HFF-Myc (cell line): Measurements from ENCODE around the gene FOXP1.

ENCODE experiments used
- DNase-seq: peaks from one replicate; pipeline ENCODE4 v3.0.0-alpha.2; 2011; ENCODE audit warnings: low read depth; ENCODE audit errors: extremely low read depth
- H3K4me3 ChIP-seq: replicated peaks from 2 replicates; pipeline ENCODE4 v1.5.1; 2011; ENCODE audit warnings: low read depth, mild to moderate bottlenecking, control low read depth, low read length
- TF ChIP-seq, protein P1 (sequence below): IDR thresholded peaks from 2 replicates; pipeline ENCODE4 v1.5.1; 2012; ENCODE audit warnings: mild to moderate bottlenecking, low read depth, low read length, control low read depth; ENCODE audit errors: missing control alignments

Gene FOXP1

DNA sequence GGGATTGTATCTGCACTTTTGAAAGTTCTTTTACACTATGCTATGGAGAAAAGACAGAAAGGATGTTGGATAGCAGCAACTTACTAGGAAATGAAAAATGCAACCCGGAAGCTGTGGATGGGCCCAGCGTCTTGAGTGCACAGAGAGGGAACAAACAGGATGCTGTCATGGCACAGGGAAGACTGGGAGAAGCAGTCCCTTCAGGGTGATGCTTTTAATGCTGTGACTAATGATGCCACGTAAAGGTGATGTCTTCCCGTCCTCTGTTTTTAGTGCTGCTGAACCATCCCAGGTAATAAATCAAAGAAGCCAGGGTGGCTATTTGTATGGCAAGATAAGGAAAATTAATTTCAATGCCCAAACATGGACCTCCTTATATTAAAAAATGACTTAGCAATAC lies 437.6 kb downstream of the FOXP1 start:
- TF ChIP-seq, protein P1, sequence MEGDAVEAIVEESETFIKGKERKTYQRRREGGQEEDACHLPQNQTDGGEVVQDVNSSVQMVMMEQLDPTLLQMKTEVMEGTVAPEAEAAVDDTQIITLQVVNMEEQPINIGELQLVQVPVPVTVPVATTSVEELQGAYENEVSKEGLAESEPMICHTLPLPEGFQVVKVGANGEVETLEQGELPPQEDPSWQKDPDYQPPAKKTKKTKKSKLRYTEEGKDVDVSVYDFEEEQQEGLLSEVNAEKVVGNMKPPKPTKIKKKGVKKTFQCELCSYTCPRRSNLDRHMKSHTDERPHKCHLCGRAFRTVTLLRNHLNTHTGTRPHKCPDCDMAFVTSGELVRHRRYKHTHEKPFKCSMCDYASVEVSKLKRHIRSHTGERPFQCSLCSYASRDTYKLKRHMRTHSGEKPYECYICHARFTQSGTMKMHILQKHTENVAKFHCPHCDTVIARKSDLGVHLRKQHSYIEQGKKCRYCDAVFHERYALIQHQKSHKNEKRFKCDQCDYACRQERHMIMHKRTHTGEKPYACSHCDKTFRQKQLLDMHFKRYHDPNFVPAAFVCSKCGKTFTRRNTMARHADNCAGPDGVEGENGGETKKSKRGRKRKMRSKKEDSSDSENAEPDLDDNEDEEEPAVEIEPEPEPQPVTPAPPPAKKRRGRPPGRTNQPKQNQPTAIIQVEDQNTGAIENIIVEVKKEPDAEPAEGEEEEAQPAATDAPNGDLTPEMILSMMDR, result no peak
- DNase-seq, result no peak
- no peak overlapping the region for H3K4me3 ChIP-seq

DNA sequence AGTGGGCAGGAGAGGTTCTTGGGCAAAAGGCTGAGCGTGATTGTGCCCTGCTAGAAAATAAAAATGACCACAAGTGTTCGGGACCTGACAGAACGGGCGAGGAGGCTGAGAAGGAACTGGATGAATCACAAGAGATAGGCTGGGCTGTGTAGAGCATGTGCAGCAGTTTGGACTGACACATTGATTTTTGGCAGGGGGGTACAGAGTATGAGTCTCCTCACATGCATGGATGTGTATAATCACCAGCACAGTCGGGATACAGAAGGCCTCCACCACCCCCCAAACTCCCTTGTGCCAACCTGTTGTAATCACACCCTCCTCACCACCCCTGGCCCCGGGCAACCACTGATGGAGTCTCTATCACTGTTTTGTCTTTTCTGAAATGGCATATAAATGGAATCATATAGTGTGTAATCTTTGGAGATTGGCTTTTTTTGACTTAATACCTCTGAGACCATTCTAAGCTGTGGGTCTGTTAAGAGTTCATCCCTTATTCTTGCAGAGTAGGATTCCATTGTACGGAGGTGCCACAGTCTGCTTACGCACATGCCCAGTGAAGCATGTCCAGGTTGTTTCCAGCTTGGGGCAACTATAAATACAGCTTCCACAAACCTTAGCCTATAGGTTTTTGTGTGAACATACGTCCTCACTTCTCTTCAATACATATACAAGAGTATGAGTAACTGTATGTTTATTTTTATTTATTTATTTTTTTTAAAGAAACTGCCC lies 438.8 kb downstream of the FOXP1 start:
- TF ChIP-seq, protein P1, result no peak
- no peak for DNase-seq
- H3K4me3 ChIP-seq, result no peak overlapping the region

DNA sequence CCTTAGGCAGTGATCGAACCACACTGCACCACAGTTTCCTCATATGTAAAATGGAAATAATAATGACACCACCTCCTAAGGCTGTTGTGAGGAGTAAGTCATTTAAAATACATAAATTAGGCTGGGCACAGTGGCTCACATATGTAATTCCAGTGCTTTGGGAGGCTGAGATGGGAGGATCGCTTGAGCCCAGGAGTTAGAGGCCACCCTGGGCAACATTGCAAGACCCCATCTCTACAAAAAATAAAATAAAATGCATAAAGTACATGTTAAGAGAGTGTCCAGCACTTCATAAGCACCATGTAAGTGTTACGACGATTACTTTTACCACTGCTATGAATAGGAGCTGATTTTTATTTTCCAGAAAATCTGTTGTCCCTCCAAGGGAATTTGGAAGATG lies 440.0 kb downstream of the FOXP1 start:
- no peak for DNase-seq
- TF ChIP-seq, protein P1, result no peak
- no peak overlapping the region for H3K4me3 ChIP-seq

- no peak overlapping the region for H3K4me3 ChIP-seq
- TF ChIP-seq, protein P1, result no peak
- DNase-seq, result no peak
Measured at GRCh38 chr3:71142441-71143161, 440.9 kb downstream of the FOXP1 start.

DNA sequence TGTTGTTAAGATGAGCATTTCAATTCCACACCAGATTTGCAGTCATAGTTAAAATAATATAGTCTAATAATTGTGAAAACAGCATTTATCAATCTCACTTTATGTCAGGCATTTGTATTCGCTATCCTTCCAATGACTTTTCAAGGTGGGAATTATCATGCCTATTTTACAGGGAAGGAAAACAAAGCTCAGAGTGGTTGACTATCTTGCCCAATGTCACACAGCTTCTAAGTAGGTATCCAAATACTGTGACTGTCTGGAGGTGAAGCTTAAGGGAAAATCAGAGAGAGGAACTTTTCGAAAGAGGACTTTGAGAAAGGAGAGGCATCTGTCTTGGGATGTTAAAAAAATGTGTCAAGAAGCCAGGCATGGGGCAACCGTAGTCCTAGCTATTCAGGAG lies 443.1 kb downstream of the FOXP1 start:
- H3K4me3 ChIP-seq, result no peak overlapping the region
- TF ChIP-seq, protein P1, result no peak
- DNase-seq, result no peak

- TF ChIP-seq, protein P1, result no peak
- H3K4me3 ChIP-seq, result no peak overlapping the region
Measured at GRCh38 chr3:71139496-71139895, 444.0 kb downstream of the FOXP1 start.

More at GRCh38 chr3:71139496-71139895, 444.0 kb downstream of the FOXP1 start:
- DNase-seq, result no peak
